Peyer's patch (tissue), 4 donors: ENCODE results near the gene NIN.

ENCODE experiments used
- POLR2A ChIP-seq, 2 donors: fragments of 450-650 bp; IDR thresholded peaks; one replicate each; pipeline ENCODE4 v1.5.1; 2017; ENCODE audit warnings: antibody characterized with exemption in 2 of 2, mild to moderate bottlenecking in 2 of 2, moderate library complexity in 2 of 2
- TF ChIP-seq, protein P1 (sequence below), 6 experiments: fragments of 450-650 bp in 4 of 6; fragments of 200-600 bp in 2 of 6; sonication (generic) in 1 of 6; IDR thresholded peaks; one replicate each; pipeline ENCODE4 v1.5.1; 2017 to 2019; ENCODE audit warnings: antibody characterized with exemption in 6 of 6, mild to moderate bottlenecking in 3 of 6, moderate library complexity in 1 of 6

DNA sequence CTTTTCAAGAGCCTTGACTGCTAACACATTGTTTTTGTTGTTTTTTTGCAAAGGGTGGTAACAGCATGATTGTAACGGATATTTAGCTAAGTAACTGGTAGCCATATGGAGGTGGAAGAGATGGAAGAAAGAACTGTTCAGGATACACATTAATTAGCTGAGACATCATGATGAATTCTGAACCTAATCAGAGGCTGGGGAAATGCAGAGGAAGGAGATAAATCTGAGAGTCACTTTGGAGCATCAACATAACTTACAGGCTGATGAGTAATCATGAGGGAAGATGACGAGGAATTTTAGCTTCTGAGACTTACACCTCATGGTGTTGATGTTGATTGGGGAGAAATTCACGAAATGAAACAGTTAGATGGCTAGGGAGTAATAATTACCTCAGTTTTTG lies 62.3 kb downstream of the NIN start:
- TF ChIP-seq POLR2A (IDR thresholded peaks at IDR 0.05) = no peak
- TF ChIP-seq, protein P1, sequence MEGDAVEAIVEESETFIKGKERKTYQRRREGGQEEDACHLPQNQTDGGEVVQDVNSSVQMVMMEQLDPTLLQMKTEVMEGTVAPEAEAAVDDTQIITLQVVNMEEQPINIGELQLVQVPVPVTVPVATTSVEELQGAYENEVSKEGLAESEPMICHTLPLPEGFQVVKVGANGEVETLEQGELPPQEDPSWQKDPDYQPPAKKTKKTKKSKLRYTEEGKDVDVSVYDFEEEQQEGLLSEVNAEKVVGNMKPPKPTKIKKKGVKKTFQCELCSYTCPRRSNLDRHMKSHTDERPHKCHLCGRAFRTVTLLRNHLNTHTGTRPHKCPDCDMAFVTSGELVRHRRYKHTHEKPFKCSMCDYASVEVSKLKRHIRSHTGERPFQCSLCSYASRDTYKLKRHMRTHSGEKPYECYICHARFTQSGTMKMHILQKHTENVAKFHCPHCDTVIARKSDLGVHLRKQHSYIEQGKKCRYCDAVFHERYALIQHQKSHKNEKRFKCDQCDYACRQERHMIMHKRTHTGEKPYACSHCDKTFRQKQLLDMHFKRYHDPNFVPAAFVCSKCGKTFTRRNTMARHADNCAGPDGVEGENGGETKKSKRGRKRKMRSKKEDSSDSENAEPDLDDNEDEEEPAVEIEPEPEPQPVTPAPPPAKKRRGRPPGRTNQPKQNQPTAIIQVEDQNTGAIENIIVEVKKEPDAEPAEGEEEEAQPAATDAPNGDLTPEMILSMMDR (IDR thresholded peaks at IDR 0.05) = no peak
